GM08714 (cell line): Measurements from ENCODE around the gene CACNA2D3.
"Not testable (repeated sequence)": the region's sequence is repeated elsewhere in the genome, so short reads cannot be mapped to it uniquely, and the experiment has no call there.

Source experiments
- H3K4me3 ChIP-seq: fragments of 200-500 bp; sonication (Bioruptor generic); 2 replicates; pipeline ENCODE4 v1.5.1; 2014; ENCODE audit warnings: mild to moderate bottlenecking, low read length, inconsistent platforms
- ZNF274 ChIP-seq: IDR thresholded peaks from 2 replicates; pipeline ENCODE4 v1.6.1; 2012; ENCODE audit warnings: mild to moderate bottlenecking, low read depth, low read length

The CACNA2D3 gene

GRCh38 chr3:54599716-54600115, 477.4 kb downstream of the CACNA2D3 start:
- no peak for TF ChIP-seq ZNF274
- no peak overlapping the region for H3K4me3 ChIP-seq

- H3K4me3 ChIP-seq: no peak overlapping the region
- no peak for TF ChIP-seq ZNF274
These were observed 478.3 kb downstream of the CACNA2D3 start for GRCh38 chr3:54600441-54601204.

GRCh38 chr3:54604495-54604894, 482.1 kb downstream of the CACNA2D3 start:
- TF ChIP-seq ZNF274: no peak
- no peak overlapping the region for H3K4me3 ChIP-seq

- no peak overlapping the region for H3K4me3 ChIP-seq
- no peak for TF ChIP-seq ZNF274
These were observed 485.7 kb downstream of the CACNA2D3 start for GRCh38 chr3:54608041-54608440.

- H3K4me3 ChIP-seq: no peak overlapping the region
- TF ChIP-seq ZNF274: no peak
These were observed 496.7 kb downstream of the CACNA2D3 start for GRCh38 chr3:54619053-54619452.

- no peak for TF ChIP-seq ZNF274
- no peak overlapping the region for H3K4me3 ChIP-seq
These were observed 497.2 kb downstream of the CACNA2D3 start for GRCh38 chr3:54619531-54619930.

GRCh38 chr3:54621184-54621583, 498.8 kb downstream of the CACNA2D3 start:
- no peak overlapping the region for H3K4me3 ChIP-seq
- no peak for TF ChIP-seq ZNF274

- no peak overlapping the region for H3K4me3 ChIP-seq
- TF ChIP-seq ZNF274: no peak
These were observed 500.3 kb downstream of the CACNA2D3 start for GRCh38 chr3:54622678-54623077.

- TF ChIP-seq ZNF274: no peak
- no peak overlapping the region for H3K4me3 ChIP-seq
These were observed 503.7 kb downstream of the CACNA2D3 start for GRCh38 chr3:54625805-54626787.

GRCh38 chr3:54628888-54629441, 506.6 kb downstream of the CACNA2D3 start:
- H3K4me3 ChIP-seq: no peak overlapping the region
- TF ChIP-seq ZNF274: no peak

- no peak overlapping the region for H3K4me3 ChIP-seq
- no peak for TF ChIP-seq ZNF274
These were observed 507.8 kb downstream of the CACNA2D3 start for GRCh38 chr3:54630101-54630623.

GRCh38 chr3:54631001-54631400, 508.6 kb downstream of the CACNA2D3 start:
- H3K4me3 ChIP-seq: not testable (repeated sequence)

- H3K4me3 ChIP-seq: no peak overlapping the region
- no peak for TF ChIP-seq ZNF274
These were observed 509.4 kb downstream of the CACNA2D3 start for GRCh38 chr3:54631516-54632325.

- no peak overlapping the region for H3K4me3 ChIP-seq
- no peak for TF ChIP-seq ZNF274
These were observed 509.9 kb downstream of the CACNA2D3 start for GRCh38 chr3:54632326-54632665.
